ENCODE results near the gene CALHM5. TPM values are rescaled to one million over a fixed set of nuclear protein-coding genes. Genes with fewer than 3 reads are reported as not detected.

The CALHM5 gene
- total RNA-seq, 3 donors from 2014 or later, result not detected

GRCh38 chr6:116570856-116571682 is 59.6 kb downstream of the CALHM5 start, which contains the start of gene RWDD1:
TSS of gene RWDD1 (plus strand) at chr6:116571504. CDS start at chr6:116571583, 79 bp downstream.
- no peaks in the 10 kb centered on the region for H3K27me3 Mint-ChIP-seq (ENCODE audit: low read depth)
- ATAC-seq (peak; percentile 97), DNase-seq (peak; percentile 95)
- H3K36me3 Mint-ChIP-seq (ENCODE audit: insufficient read depth), result peaks cover 15% of the 10 kb centered on the region
- no peaks in the 10 kb centered on the region for H3K9me3 Mint-ChIP-seq
- H3K4me3 Mint-ChIP-seq, result peak within 1 kb of the TSS; percentile 96
- peaks cover 44% of the 10 kb centered on the region for H3K4me1 Mint-ChIP-seq (ENCODE audit: low read depth)

- H3K36me3 Mint-ChIP-seq (ENCODE audit: insufficient read depth), result peaks cover 20% of the 10 kb centered on the region
- DNase-seq (no peak), ATAC-seq (no peak)
- H3K4me3 Mint-ChIP-seq, result peak overlapping the region; percentile 96
- H3K27me3 Mint-ChIP-seq (ENCODE audit: low read depth), result no peaks in the 10 kb centered on the region
- H3K4me1 Mint-ChIP-seq (ENCODE audit: low read depth), result peaks cover 49% of the 10 kb centered on the region
- H3K9me3 Mint-ChIP-seq, result no peaks in the 10 kb centered on the region
These were observed 60.2 kb downstream of the CALHM5 start for GRCh38 chr6:116571683-116572000.

- no peak for DNase-seq
- H3K27me3 Mint-ChIP-seq (ENCODE audit: low read depth), result no peaks in the 10 kb centered on the region
- peak overlapping the region; percentile 96 for H3K4me3 Mint-ChIP-seq
- no peaks in the 10 kb centered on the region for H3K9me3 Mint-ChIP-seq
- ATAC-seq, result no peak
- H3K4me1 Mint-ChIP-seq (ENCODE audit: low read depth), result peaks cover 52% of the 10 kb centered on the region
- peaks cover 21% of the 10 kb centered on the region for H3K36me3 Mint-ChIP-seq (ENCODE audit: insufficient read depth)
These were observed 60.7 kb downstream of the CALHM5 start for GRCh38 chr6:116572162-116572561.

Other genes with a start within 250 kb of the CALHM5 start
- gene TSPYL1, start 231.7 kb upstream of the CALHM5 start, total RNA-seq, result 10 to 100 TPM; 42.8 to 53.4 (median 46.3) TPM
- 1 to 10 TPM; 2.0 to 4.7 (median 3.4) TPM for gene DSE, start 140.7 kb upstream of the CALHM5 start, total RNA-seq
- gene CALHM6, start 50.3 kb upstream of the CALHM5 start, total RNA-seq, result 1 to 10 TPM; 1.5 to 2.3 (median 1.7) TPM
- gene TRAPPC3L, start 34.0 kb downstream of the CALHM5 start, total RNA-seq, result not detected
- not detected for gene CALHM4, start 42.1 kb downstream of the CALHM5 start, total RNA-seq
- gene RWDD1, start 59.9 kb downstream of the CALHM5 start, total RNA-seq, result 10 to 100 TPM; 53.6 to 58.6 (median 57.6) TPM
- under 1 TPM; 0.29 to 0.43 (median 0.40) TPM for gene RSPH4A, start 104.8 kb downstream of the CALHM5 start, total RNA-seq
- gene ZUP1, start 157.1 kb downstream of the CALHM5 start, total RNA-seq, result 10 to 100 TPM; 15.6 to 16.3 (median 16.3) TPM
- gene KPNA5, start 169.6 kb downstream of the CALHM5 start, total RNA-seq, result 10 to 100 TPM; 10.8 to 18.0 (median 12.7) TPM

Measured in activated T-cell treated with anti-CD3 and anti-CD28 coated beads, Interleukin-2, amount 50 U/mL, for 4 hours (primary cell).